HCT116 (cell line): ENCODE data around the gene ID3. TPM values are rescaled to one million over a fixed set of nuclear protein-coding genes. Genes with fewer than 3 reads are reported as not detected.

Experiments used
- ATAC-seq: fragments of 200-7000 bp; cut with Tn5 transposase; 2 replicates; pipeline ENCODE4 v1.9.1; 2020; ENCODE audit warnings: mild to moderate bottlenecking, moderate library complexity
- BruUV-seq: library from RNA; stranded (reverse); fragments of 400-500 nt; replicated peaks from 2 replicates; lab custom pipeline; 2021; lab: Mats Ljungman, UMichigan
- CTCF ChIA-PET: fragments of 300-600 bp; sonication (Branson Sonifier 250); formaldehyde crosslinking; loops from one replicate; lab custom pipeline; 2021; ENCODE audit warnings: antibody characterized with exemption; lab: Charles Lee
- POLR2A ChIA-PET: fragments of 300-600, 350-600 bp; sonication (Branson Sonifier 250); formaldehyde crosslinking; loops from one replicate; lab custom pipeline; 2021; ENCODE audit warnings: antibody characterized with exemption; lab: Charles Lee
- RAD21 ChIA-PET, 2 experiments: fragments of 300-600 bp; sonication (Branson Sonifier 250); formaldehyde crosslinking; loops; one replicate each; lab custom pipeline; 2023; ENCODE audit warnings: low total read pairs in 2 of 2; ENCODE audit not compliant: uncharacterized antibody in 2 of 2, unreplicated experiment in 2 of 2, low non-redundant PET in 1 of 2; lab: Charles Lee
- DNase-seq: peaks from one replicate; pipeline ENCODE4 v3.0.0-alpha.2; 2010; ENCODE audit warnings: low read depth, low spot score
- H2AFZ ChIP-seq: fragments of 200-600 bp; shearing (Covaris generic), sonication (generic); 2 replicates; pipeline ENCODE4 v1.6.1; 2017; ENCODE audit warnings: low read depth, mixed run types, mixed read lengths, antibody characterized with exemption, low read length; ENCODE audit not compliant: poor library complexity, severe bottlenecking
- H3K27ac ChIP-seq: 2 replicates; pipeline ENCODE4 v1.5.1; 2012; ENCODE audit warnings: low read depth, low read length
- H3K27me3 ChIP-seq: fragments of 200-600 bp; sonication (generic); 2 replicates; pipeline ENCODE4 v1.6.1; 2016; ENCODE audit warnings: mixed run types, low read length, mixed read lengths; ENCODE audit not compliant: insufficient read depth
- H3K36me3 ChIP-seq, 2 experiments: fragments of 200-500 bp in 1 of 2; fragments of 200-600 bp in 1 of 2; sonication (Bioruptor generic) in 1 of 2; sonication (generic) in 1 of 2; 2 replicates each; pipeline versions ENCODE4 v1.5.1 to v1.6.1; 2014 to 2016; ENCODE audit warnings: low read length in 2 of 2, inconsistent platforms in 1 of 2, mixed read lengths in 1 of 2, mixed run types in 1 of 2; ENCODE audit not compliant: insufficient read depth in 2 of 2, control insufficient read depth in 1 of 2
- H3K4me1 ChIP-seq, 2 experiments: fragments of 200-600 bp in 1 of 2; sonication (generic) in 1 of 2; 2 replicates each; pipeline versions ENCODE4 v1.5.1 to v1.6.1; 2012 to 2017; ENCODE audit warnings: low read length in 2 of 2, inconsistent platforms in 1 of 2, mild to moderate bottlenecking in 1 of 2, mixed read lengths in 1 of 2, mixed run types in 1 of 2, moderate library complexity in 1 of 2; ENCODE audit not compliant: insufficient read depth in 2 of 2, control insufficient read depth in 1 of 2
- H3K4me2 ChIP-seq: fragments of 200-600 bp; sonication (generic); 2 replicates; pipeline ENCODE4 v1.6.1; 2017; ENCODE audit warnings: mixed run types, low read length, mixed read lengths
- H3K4me3 ChIP-seq, 2 experiments: fragments of 200-600 bp in 1 of 2; sonication (generic) in 1 of 2; replicated peaks in 1 of 2; 2 replicates each; pipeline ENCODE4 v1.5.1; 2011 to 2016; ENCODE audit warnings: low read length in 2 of 2, control low read depth in 1 of 2, low read depth in 1 of 2, mild to moderate bottlenecking in 1 of 2, mixed read lengths in 1 of 2, mixed run types in 1 of 2
- H3K79me2 ChIP-seq: fragments of 200-600 bp; sonication (generic); 2 replicates; pipeline ENCODE4 v1.6.1; 2017; ENCODE audit warnings: mild to moderate bottlenecking, mixed run types, low read length, moderate library complexity, mixed read lengths; ENCODE audit not compliant: insufficient read depth
- H3K9ac ChIP-seq: fragments of 200-600 bp; sonication (generic); 2 replicates; pipeline ENCODE4 v1.6.1; 2016; ENCODE audit warnings: low read length, mixed read lengths
- H3K9me2 ChIP-seq: fragments of 200-600 bp; sonication (generic), shearing (Covaris generic); 2 replicates; pipeline ENCODE4 v1.6.1; 2017; ENCODE audit warnings: mixed run types, mild to moderate bottlenecking, moderate library complexity; ENCODE audit not compliant: insufficient read depth
- H3K9me3 ChIP-seq, 2 experiments: fragments of 200-500 bp in 1 of 2; fragments of 200-600 bp in 1 of 2; sonication (Bioruptor generic) in 1 of 2; sonication (generic) in 1 of 2; 2 replicates each; pipeline ENCODE4 v1.6.1; 2014 to 2017; ENCODE audit warnings: low read length in 2 of 2, mixed read lengths in 2 of 2, inconsistent platforms in 1 of 2, low read depth in 1 of 2, mild to moderate bottlenecking in 1 of 2, mixed run types in 1 of 2, moderate library complexity in 1 of 2; ENCODE audit not compliant: control insufficient read depth in 1 of 2, insufficient read depth in 1 of 2
- H4K20me1 ChIP-seq: fragments of 200-600 bp; sonication (generic), shearing (Covaris generic); 2 replicates; pipeline ENCODE4 v1.6.1; 2017; ENCODE audit warnings: mixed run types, mild to moderate bottlenecking, moderate library complexity; ENCODE audit not compliant: insufficient read depth
- ATF3 ChIP-seq: IDR thresholded peaks from 2 replicates; pipeline ENCODE4 v1.6.1; 2012
- CBX3 ChIP-seq: IDR thresholded peaks from 2 replicates; pipeline ENCODE4 v1.6.1; 2012; ENCODE audit warnings: low read depth
- CEBPB ChIP-seq: IDR thresholded peaks from 2 replicates; pipeline ENCODE4 v1.6.1; 2012; ENCODE audit warnings: low read depth
- EGR1 ChIP-seq: IDR thresholded peaks from 2 replicates; pipeline ENCODE4 v1.6.1; 2012; ENCODE audit warnings: low read depth
- EZH2phosphoT487 ChIP-seq: fragments of 200-600 bp; IDR thresholded peaks from 2 replicates; pipeline ENCODE4 v1.6.1; 2018; ENCODE audit warnings: antibody characterized with exemption, borderline replicate concordance
- FOSL1 ChIP-seq: IDR thresholded peaks from 2 replicates; pipeline ENCODE4 v1.6.1; 2012; ENCODE audit warnings: low read depth
- MAX ChIP-seq: IDR thresholded peaks from 2 replicates; pipeline ENCODE4 v1.6.1; 2012
- POLR2A ChIP-seq: IDR thresholded peaks from 2 replicates; pipeline ENCODE4 v1.7.0; 2011; ENCODE audit warnings: borderline replicate concordance; ENCODE audit not compliant: insufficient read depth, insufficient read length; ENCODE audit errors: extremely low read depth
- POLR2AphosphoS5 ChIP-seq: IDR thresholded peaks from 2 replicates; pipeline ENCODE4 v1.6.1; 2011; ENCODE audit warnings: mild to moderate bottlenecking, low read depth, low read length, moderate library complexity
- RAD21 ChIP-seq: IDR thresholded peaks from 2 replicates; pipeline ENCODE4 v1.6.1; 2012; ENCODE audit warnings: low read depth, mild to moderate bottlenecking
- SIN3A ChIP-seq: IDR thresholded peaks from 2 replicates; pipeline ENCODE4 v1.6.1; 2012; ENCODE audit warnings: low read depth
- SP1 ChIP-seq: IDR thresholded peaks from 2 replicates; pipeline ENCODE4 v1.6.1; 2012; ENCODE audit warnings: low read depth
- SRF ChIP-seq: IDR thresholded peaks from 2 replicates; pipeline ENCODE4 v1.6.1; 2012; ENCODE audit warnings: low read depth
- TCF7L2 ChIP-seq: IDR thresholded peaks from 2 replicates; pipeline ENCODE4 v1.7.0; 2011; ENCODE audit warnings: borderline replicate concordance, inconsistent platforms; ENCODE audit not compliant: insufficient read depth, insufficient read length; ENCODE audit errors: extremely low read depth
- ZBTB33 ChIP-seq: IDR thresholded peaks from 2 replicates; pipeline ENCODE4 v1.6.1; 2011; ENCODE audit warnings: mild to moderate bottlenecking, low read length, moderate library complexity; ENCODE audit not compliant: insufficient replicate concordance; ENCODE audit errors: extremely low read depth
- ZNF274 ChIP-seq: fragments of 200-500 bp; sonication (Bioruptor generic); IDR thresholded peaks from 2 replicates; pipeline ENCODE4 v1.6.1; 2014; ENCODE audit warnings: mild to moderate bottlenecking, low read depth, low read length, inconsistent platforms
- intact Hi-C: fragments of 100-400 bp; cut with micrococcal nuclease; formaldehyde crosslinking; loops from 2 replicates; pipeline ENCODE4 v1.10.0; 2022
- total RNA-seq: library from RNA; stranded (reverse); gene quantifications from one replicate; pipeline ENCODE4 v1.2.1, GENCODE V29; 2021; ENCODE audit not compliant: unreplicated experiment

Gene ID3
- total RNA-seq, 1 experiment from 2014 or later = 183 TPM

- Histone ChIP-seq H3K4me1 (peaks cover 59 to 89% of the 10 kb centered on the region in 2 experiments), H3K9me3 (no peaks in the 10 kb centered on the region), H2AFZ (no peak overlapping the region), H4K20me1 (no peaks in the 10 kb centered on the region; the same call in 1 of the 2 replicates), H3K36me3 (peaks cover 0 to 2% of the 10 kb centered on the region in 2 experiments; a peak in 1 of 4 replicates), H3K79me2 (peaks cover 22% of the 10 kb centered on the region), H3K27ac (peak overlapping the region; percentile 87), H3K27me3 (no peaks in the 10 kb centered on the region), H3K4me2 (peak overlapping the region; percentile 85), H3K4me3 (0 out of 4 replicates have a peak overlapping the region, but pooled peaks of 1 of the 2 experiments have one; percentile 31), H3K9ac (peak overlapping the region; percentile 94), H3K9me2 (no peaks in the 10 kb centered on the region)
- TF ChIP-seq EZH2phosphoT487 = no peak
- TF ChIP-seq ZNF274 = no peak
- no peak for TF ChIP-seq FOSL1
- no peak for TF ChIP-seq TCF7L2
- TF ChIP-seq EGR1 = no peak
- no peak for TF ChIP-seq SRF
- no peak for TF ChIP-seq MAX
- TF ChIP-seq POLR2AphosphoS5 = no peak
- TF ChIP-seq CBX3 = no peak
- no peak for TF ChIP-seq ATF3
- TF ChIP-seq RAD21 = no peak
- no peak for TF ChIP-seq SIN3A
- no peak for TF ChIP-seq ZBTB33
- TF ChIP-seq CEBPB = no peak
- no peak for TF ChIP-seq POLR2A
- TF ChIP-seq SP1 = no peak
- ChIA-PET RAD21 (interaction anchor here in 1 of 2 experiments (0.8 kb wide), 1 partner anchor 76 kb away, joined by 3 read pairs; no protein-coding TSS in a partner anchor), POLR2A (no interaction called here), CTCF (interaction anchor here (0.8 kb wide), 1 partner anchor 75 kb away, joined by 8 read pairs; no protein-coding TSS in a partner anchor)
- ATAC-seq (no peak), DNase-seq (no peak)
- intact Hi-C loops = no loop called here
- BruUV-seq = no TSS peak
Observed at GRCh38 chr1:23561813-23562100, 2.5 kb upstream of the ID3 start.
